Epithelial cell of proximal tubule (primary cell): Measurements from ENCODE around the gene GKN2. TPM values are rescaled to one million over a fixed set of nuclear protein-coding genes. Genes with fewer than 3 reads are reported as not detected.
"Not testable (repeated sequence)": the region's sequence is repeated elsewhere in the genome, so short reads cannot be mapped to it uniquely, and the experiment has no call there.

Experiments
- DNase-seq: peaks from one replicate; pipeline ENCODE4 v3.0.0-alpha.2; 2011; ENCODE audit warnings: low read depth
- H3K4me3 ChIP-seq: 2 replicates; pipeline ENCODE4 v1.5.1; 2011; ENCODE audit warnings: low read depth, mild to moderate bottlenecking, low read length
- total RNA-seq: library from RNA; depleted of rRNA; stranded (reverse); fragments of >200 nt; gene quantifications from 2 replicates; pipeline ENCODE4 v1.2.3, GENCODE V29; 2015
- TF ChIP-seq, protein P1 (sequence below): conservative IDR thresholded peaks from 2 replicates; pipeline ENCODE4 v1.5.1; 2012; ENCODE audit warnings: low read depth, mild to moderate bottlenecking, low read length

Gene GKN2
- total RNA-seq, 1 donor from 2014 or later, result not detected

DNA sequence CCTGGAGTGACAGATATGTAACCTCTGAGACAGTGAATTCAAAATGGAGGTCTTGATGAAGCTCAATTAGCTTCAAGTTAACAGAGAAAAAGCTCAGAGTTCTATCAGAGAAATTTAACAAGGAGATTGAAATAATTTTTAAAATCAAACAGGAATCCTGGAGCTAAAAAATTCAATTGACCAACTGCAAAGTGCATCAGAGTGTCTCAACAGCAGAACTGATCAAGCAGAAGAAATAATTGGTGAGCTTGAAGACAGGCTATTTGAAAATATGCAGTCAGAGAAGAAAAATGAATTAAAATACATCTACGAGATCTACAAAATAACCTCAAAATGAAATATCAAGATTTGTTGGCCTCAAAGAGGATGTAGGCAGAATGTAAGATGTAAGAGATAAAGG lies 51.1 kb downstream of the GKN2 start:
- no peak overlapping the region for H3K4me3 ChIP-seq
- no peak for DNase-seq
- TF ChIP-seq, protein P1, sequence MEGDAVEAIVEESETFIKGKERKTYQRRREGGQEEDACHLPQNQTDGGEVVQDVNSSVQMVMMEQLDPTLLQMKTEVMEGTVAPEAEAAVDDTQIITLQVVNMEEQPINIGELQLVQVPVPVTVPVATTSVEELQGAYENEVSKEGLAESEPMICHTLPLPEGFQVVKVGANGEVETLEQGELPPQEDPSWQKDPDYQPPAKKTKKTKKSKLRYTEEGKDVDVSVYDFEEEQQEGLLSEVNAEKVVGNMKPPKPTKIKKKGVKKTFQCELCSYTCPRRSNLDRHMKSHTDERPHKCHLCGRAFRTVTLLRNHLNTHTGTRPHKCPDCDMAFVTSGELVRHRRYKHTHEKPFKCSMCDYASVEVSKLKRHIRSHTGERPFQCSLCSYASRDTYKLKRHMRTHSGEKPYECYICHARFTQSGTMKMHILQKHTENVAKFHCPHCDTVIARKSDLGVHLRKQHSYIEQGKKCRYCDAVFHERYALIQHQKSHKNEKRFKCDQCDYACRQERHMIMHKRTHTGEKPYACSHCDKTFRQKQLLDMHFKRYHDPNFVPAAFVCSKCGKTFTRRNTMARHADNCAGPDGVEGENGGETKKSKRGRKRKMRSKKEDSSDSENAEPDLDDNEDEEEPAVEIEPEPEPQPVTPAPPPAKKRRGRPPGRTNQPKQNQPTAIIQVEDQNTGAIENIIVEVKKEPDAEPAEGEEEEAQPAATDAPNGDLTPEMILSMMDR, result no peak

DNA sequence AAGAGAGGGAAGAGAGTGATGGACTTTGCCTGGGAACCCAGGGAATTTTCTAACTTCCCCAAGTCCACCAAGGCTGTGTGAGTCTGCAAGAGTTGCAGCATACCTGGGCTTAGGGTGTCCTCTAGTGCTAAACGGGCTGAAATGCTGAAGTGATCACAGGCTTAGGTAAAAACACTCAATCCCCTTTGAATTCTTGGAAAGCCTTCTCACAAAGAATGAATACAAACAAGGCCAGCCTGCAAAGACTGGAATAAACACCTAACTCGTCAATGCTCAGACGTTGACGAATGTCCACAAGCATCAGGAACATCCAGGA lies 51.5 kb downstream of the GKN2 start:
- no peak for DNase-seq
- H3K4me3 ChIP-seq, result no peak overlapping the region
- TF ChIP-seq, protein P1, result peak; percentile 50

DNA sequence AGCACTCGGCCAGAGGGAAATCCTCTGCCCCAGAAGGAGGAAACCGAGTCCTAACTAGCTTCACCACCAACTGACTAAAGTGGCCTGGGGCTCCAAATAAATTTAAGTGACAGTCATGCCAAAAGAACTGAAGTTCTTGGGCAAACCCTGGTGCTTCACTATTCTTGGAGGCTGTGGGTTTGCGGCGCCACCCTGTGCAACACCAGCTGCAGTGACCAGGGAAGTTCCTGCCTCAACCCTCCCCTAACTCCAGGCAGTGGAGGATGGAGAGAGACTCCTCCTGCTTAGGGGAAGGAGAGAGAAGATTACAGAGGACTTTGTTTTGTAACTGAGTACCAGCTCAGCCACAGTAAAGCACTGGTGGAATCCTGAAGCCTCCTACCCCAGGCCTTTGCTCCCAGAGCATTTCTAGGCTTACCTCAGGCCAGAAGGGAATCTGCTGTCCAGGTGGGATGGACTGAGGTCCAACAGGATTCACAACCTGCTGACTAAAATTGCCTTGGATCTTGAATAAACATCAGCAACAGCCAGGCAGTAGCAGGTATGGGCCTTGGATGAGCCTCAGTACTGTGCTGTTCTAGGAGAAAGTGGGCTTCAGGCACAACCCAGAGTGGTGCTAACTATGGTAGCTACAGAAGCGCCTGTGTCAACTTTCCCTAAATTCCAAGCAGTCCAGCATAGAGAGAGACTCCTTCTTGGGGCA lies 52.0 kb downstream of the GKN2 start:
- no peak overlapping the region for H3K4me3 ChIP-seq
- no peak for DNase-seq
- TF ChIP-seq, protein P1, result no peak

DNA sequence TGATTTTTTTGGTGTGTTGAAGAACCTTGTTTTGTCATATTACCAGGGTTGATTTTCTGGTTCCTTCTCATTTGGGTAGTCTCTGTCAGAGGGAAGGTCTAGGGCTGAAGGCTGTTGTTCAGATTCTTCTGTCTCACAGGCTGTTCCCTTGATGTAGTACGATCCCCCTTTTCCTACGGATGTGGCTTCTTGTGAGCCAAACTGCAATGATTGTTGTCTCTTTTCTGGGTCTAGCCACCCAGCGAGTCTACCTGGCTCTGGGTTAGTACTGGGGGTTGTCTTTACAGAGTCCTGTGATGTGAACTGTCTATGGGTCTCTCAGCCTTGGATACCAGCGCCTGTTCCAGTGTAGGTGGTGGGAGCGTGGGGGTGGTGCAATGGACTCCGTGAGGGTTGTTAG lies 56.7 kb downstream of the GKN2 start:
- not testable (repeated sequence) for H3K4me3 ChIP-seq, DNase-seq

Other genes starting within 250 kb of the GKN2 start
- not detected in 2 replicates for gene ARHGAP25, start 218.1 kb downstream of the GKN2 start, total RNA-seq
- gene BMP10, start 81.5 kb downstream of the GKN2 start, total RNA-seq, result not detected in 2 replicates
- gene GKN1, start 21.7 kb upstream of the GKN2 start, total RNA-seq, result not detected in 2 replicates
- 7.8 and 14.5 TPM in 2 replicates for gene ANTXR1, start 60.3 kb upstream of the GKN2 start, total RNA-seq